Activated CD4-positive, CD25-positive, alpha-beta regulatory T cell treated with anti-CD3 and anti-CD28 coated beads, Interleukin-2, amount 50 U/mL, for 24 hours (primary cell): ENCODE data around the gene NANOS3.
"Not testable (repeated sequence)": the region's sequence is repeated elsewhere in the genome, so short reads cannot be mapped to it uniquely, and the experiment has no call there.

Source experiments
- ATAC-seq, 2 donors: fragments of 150-1000 bp; cut with Tn5 transposase; one replicate each; pipeline ENCODE4 v1.10.0; 2021; ENCODE audit warnings: mild to moderate bottlenecking in 1 of 2, moderate library complexity in 1 of 2

Gene NANOS3

GRCh38 chr19:13920940-13921747 lies 44.2 kb downstream of the NANOS3 start:
- peak; percentile 81 to 91 for ATAC-seq

- not testable (repeated sequence) for ATAC-seq
Measured at GRCh38 chr19:13922118-13922517, 45.2 kb downstream of the NANOS3 start.

- no peak for ATAC-seq
Measured at GRCh38 chr19:13923194-13923987, 46.5 kb downstream of the NANOS3 start.

- no peak for ATAC-seq
Measured at GRCh38 chr19:13926010-13926409, 49.1 kb downstream of the NANOS3 start.

GRCh38 chr19:13926715-13927114 lies 49.8 kb downstream of the NANOS3 start:
- ATAC-seq = no peak

GRCh38 chr19:13929340-13929739 lies 52.4 kb downstream of the NANOS3 start:
- no peak for ATAC-seq

- no peak for ATAC-seq
Measured at GRCh38 chr19:13929956-13930355, 53.0 kb downstream of the NANOS3 start.
